NCI-H510A (cell line): ENCODE results near the gene DEK.

Experiments
- DNase-seq: peaks from one replicate; lab custom pipeline; 2025; lab: John Stamatoyannopoulos, UW

The DEK gene

DNA sequence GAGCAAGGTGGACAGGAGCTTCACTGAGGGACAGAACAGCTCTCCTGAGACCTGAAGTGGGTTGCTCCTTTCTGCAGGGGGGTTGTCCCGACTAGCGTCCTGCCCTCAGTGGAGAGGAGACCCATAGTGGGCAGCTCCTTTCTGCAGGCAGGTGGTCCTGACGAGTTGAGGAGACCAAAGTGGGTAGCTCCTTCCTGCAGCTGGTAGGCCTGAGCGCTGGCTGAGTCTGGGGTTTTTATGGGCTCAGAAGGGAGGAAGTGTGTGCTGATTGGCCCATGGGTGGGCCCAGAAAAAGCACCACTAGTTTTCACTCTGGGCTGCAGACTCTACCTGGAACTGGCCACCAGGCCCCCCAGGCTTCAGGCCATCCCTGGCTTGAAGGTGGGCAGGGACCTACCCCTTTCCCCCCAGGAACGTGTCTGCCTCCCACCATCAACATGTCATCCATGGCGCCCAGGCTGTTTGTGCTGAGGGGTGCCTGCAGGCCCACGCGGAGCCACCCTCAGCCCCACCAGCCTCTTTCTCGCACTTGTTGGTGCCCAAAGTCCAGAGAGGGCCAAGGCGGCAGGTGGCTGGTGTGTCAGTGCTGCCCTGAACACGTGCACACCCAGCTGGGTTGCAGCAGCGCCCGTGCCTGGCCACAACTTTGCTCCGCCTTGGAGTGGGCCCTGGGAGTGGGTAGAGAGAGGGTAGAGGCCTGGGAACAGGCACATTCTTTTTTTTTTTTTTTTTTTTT lies 1.6 kb upstream of the DEK start:
- DNase-seq = no peak

DNA sequence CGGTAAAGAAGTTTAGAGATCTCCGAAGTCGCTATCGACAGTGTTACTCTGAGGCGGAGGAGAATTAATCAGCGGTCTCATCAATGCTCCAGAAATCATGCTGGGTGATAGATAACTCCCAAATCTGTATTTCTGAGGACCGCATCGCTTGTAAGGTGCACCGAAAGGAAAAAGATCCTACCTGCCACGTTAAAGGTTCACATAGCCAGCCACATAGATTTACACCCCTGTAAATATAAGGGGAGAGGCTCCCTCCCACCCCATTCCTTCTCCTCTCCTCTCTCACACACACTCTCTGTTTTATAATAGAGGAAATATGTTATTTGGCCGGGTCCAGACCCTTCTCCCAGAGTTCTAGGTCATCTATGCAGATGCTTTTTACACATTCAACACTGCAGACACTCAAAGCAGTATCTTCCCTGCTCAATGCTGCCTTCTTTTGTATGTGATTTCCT lies 620 bp upstream of the DEK start:
- no peak for DNase-seq

DNA sequence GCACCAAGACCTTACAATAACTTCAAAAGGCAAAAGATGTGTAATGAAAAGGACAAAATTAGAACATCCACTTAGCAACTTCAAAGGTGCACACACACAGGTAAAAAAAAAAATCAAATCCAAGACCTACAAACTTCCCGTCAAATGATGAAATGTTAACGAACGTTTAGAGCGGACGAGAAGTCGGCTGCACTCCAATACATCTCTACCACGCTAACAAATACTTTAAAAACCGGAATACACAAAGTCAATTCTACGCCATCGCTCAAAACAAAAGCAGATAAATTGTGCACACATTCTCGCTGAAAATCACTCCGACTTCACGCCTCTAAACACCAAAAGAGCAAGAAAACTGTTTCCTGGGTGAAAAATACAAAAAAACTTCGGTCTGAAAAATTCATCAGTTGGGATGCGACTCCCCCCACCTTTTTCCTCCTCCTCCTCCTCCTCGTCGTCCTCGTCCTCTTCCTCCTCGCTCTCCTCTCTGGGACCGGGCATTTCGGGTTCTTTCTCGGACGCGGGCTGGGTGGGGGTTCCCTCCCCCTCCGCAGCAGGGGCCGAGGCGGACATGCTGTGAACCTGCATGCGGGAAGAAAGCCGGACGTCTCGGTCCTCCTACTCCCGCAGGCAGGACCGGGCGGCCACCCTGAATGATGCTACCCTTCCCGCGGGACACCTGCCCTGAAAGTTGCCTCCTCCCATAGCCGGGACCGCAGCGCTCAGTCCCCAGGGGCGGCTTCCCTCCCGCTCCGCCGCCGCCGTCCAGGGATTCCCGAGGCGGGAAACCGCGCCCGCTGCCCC lies 712 bp downstream of the DEK start:
- no peak for DNase-seq

- DNase-seq = no peak
These were observed 1.5 kb downstream of the DEK start for GRCh38 chr6:18262702-18263417.

DNA sequence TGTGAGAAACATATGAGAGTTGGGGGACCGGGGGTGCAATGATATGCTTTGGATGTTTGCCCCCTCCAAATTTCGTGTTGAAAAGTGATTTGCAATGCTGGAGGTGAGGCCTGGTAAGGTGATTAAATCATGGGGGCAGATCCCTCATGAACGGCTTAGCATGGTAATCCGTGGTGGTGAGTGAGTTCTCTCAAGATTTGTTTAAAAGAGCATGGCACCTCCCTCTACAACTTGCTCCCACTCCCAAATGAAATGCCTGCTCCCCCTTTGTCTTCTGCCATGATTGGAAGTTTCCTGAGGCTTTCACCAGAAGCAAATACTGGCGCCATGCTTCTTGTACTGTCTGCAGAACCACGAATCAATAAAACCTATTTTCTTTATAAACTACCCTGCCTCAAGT lies 2.5 kb downstream of the DEK start:
- no peak for DNase-seq

DNA sequence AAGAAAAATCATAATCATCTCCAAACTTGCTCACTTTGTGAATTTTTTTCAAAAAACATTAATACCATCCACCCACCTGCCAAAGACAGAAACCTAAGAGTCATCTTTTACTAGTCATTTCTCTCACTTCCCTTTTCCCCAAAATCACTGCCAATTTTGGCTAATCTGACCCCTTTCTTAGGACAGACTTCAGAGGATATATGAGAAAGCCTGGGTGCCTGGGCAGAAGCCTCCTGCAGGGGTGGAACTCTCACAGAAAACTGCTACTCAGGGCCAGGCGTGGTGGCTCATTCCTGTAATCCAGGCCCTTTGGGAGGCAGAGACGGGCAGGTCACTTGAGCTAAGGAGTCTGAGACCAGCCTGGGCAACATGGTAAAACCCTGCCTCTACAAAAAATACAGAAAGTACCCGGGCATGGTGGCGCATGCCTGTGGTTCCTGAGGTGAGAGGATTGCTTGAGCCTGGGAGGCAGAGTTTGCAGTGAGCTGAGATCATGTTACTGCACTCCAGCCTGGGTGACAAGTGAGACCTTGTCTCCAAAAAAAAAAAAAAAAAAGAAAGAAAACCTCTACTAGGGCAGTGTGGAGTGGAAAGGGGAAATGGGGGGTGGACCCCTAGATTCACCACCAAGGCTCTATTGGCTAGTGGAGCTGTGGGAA lies 3.8 kb downstream of the DEK start:
- DNase-seq = no peak

- no peak for DNase-seq
These were observed 4.5 kb downstream of the DEK start for GRCh38 chr6:18259675-18260447.

GRCh38 chr6:18254793-18255192 lies 9.5 kb downstream of the DEK start:
- no peak for DNase-seq

- DNase-seq = no peak
These were observed 10.7 kb downstream of the DEK start for GRCh38 chr6:18253635-18254034.

DNA sequence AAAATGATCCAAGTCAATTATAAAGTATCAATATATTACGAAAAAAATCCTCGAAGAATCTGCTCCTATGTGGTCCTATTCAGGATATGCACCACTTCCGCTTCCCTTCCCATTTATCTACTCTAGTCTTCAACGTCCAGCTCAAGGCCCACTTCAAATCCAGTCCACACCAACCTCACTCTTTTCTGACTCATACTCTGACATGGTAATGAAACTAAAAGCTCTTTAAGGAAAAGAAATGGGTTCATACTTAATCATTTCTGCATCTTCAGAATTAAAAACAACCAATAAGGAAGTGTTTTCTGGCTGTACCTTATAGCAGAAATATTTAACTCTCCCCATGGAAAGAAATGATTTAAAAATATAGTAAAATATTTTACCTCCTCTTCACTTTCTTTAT lies 15.1 kb downstream of the DEK start:
- DNase-seq = no peak

GRCh38 chr6:18248698-18249097 lies 15.6 kb downstream of the DEK start:
- no peak for DNase-seq

DNA sequence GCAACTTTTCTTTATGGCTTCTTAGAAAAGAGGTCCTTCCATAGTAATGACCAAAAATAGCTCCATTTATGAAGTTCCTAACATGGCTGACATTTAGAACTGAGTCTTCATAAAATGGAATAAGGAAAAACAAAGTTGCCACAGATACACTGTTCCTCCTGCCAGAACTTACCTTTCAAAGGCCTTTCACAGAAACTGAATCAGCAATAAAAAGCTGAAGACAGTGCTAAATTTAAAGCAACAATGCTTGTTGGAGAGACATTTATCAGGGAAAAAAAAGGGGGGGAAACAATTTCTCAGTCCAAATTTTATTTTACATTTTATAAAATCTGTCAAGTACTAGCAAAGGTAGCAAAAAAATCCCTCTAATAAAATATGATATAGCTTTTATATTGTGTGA lies 17.3 kb downstream of the DEK start:
- DNase-seq = no peak

DNA sequence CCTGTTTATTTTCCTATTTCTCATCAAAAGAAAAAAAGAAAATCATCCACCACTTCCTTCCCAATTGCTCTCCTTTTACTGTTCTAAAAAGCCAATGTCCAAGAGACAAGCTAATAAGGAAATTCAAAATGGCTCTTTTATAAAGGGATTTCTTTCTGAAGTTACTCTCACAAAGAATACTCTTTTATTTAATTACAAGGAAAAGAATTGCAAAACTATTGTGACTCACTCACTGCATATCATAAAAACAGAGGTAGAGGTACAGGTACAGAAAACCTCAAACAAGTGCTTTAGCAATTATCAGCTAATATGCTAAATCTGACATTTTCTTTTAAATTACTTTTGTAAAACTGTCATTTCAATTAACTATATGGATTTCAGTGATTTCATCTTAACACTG lies 18.1 kb downstream of the DEK start:
- no peak for DNase-seq

GRCh38 chr6:18245642-18246041 lies 18.7 kb downstream of the DEK start:
- DNase-seq = no peak

DNA sequence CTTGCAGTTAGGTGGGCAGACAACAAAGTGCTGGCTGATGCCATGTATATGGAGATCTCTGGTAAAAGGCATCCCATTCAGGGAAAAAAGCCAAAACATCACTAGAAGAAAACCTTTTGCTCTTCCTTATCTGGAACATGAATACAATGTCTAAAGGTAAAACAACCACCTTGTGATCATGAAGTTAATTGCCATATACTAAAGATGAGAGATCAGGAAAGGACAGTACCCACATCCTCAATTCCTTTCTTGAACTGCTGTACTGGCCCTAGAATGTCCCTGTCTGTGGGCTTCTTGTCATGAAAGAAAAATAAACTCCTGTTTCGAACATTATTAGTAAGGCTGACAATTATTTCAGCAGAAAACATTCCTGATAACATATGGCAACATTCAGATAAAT lies 19.3 kb downstream of the DEK start:
- no peak for DNase-seq

- DNase-seq = no peak
These were observed 20.1 kb downstream of the DEK start for GRCh38 chr6:18244251-18244650.

DNA sequence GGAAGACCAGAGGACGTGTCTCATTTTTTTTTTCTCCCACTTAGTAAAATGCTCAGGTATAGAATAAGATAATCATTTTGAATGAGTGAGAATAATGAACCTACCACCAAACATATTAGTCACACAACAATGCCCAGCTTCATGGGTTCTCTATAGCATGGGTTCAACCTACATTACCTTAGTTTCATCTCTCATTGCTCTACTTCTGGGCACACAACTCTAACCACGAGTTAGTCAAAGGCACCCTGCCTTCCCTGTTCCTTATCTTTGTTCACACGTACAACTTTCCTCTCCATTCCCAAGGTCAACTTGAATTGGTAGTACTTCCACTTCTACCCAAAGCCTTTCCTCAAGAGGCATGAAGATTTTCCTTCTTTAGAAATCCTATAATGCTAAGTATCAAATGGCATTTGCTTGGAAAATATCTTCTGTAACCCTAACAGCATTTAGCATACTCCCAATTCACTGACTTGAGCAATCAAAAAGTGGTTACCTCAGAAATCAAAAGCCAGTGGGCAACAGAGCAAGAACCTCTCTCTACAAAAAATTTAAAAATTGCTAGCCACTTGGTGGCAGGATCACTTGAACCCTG lies 20.9 kb downstream of the DEK start:
- DNase-seq = no peak

DNA sequence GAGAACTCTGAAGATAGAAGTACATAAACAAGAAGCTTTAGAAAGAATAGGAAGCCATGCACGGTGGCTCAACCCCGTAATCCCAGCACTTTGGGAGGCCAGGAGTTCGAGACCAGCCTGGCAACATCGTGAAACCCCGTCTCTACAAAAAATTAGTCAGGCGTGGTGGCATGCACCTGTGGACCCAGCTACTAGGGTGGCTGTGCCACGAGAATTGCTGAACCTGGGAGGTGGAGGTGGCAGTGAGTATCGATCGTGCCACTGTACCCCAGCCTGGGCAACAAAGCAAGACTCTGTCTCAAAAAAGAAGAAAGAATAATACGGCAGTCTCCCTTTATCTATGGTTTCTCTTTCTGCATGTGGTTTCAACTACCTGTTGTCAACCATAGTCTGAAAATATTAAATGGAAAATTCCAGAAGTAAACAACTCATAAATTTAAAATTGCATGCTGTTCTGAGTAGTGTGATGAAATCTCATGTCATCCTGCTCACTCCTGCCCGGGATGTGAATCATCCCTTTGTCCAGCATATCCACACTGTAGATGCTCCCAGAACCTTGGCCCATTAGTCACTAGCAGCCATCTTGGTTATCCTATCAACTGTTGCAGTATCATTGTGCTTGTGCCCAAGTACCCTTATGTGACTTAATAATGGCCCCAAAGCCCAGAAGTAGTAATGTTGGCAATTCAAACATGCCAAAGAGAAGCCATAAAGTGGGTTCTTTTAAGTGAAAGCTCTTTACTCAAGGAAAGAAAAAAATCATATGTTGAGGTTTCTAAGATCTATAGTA lies 22.1 kb downstream of the DEK start:
- DNase-seq = no peak

GRCh38 chr6:18241208-18242038 lies 22.9 kb downstream of the DEK start:
- no peak for DNase-seq
